Measurements from ENCODE around the gene TSEN2.

DNA sequence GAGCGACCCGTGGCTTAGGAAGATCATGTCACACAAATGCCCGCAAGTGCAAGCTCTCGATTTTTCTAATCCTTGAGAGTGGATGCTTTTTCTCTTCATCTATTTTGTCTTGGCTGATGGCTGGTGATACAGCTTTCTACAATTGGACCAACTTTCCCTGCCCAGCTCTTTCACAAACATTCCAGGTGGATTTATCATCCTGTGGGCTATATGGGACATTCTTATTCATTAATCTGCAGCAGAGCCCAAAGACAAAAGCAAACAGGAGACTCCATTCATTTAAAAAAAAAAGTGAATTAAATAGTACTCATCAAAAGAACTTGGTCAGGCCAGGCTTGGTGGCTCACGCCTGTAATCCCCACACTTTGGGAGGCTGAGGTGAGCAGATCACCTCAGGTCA, 14.2 kb upstream of the TSEN2 start:
- TF ChIP-seq CTCF (conservative IDR thresholded peaks at IDR 0.05) (no peak), EZH2 (IDR thresholded peaks at IDR 0.05; ENCODE audit: low read depth) (no peak)
